CD4-positive, alpha-beta T cell treated with Interleukin-6 at 100 ng/mL for 8 hours (primary cell): Measurements from ENCODE around the gene MYPOP.
"Not testable (repeated sequence)": the region's sequence is repeated elsewhere in the genome, so short reads cannot be mapped to it uniquely, and the experiment has no call there.

ENCODE experiments used
- DNase-seq: peaks from one replicate; pipeline ENCODE4 v3.0.0-alpha.2; 2020; ENCODE audit warnings: mixed read lengths, low spot score

MYPOP gene

GRCh38 chr19:45906221-45906620 lies 3.8 kb upstream of the MYPOP start:
- no peak for DNase-seq

GRCh38 chr19:45905011-45905410 lies 2.6 kb upstream of the MYPOP start:
- no peak for DNase-seq

- peak; percentile 99 for DNase-seq
Measured at GRCh38 chr19:45902651-45903625, 525 bp upstream of the MYPOP start.

GRCh38 chr19:45901432-45901911 lies 941 bp downstream of the MYPOP start:
- DNase-seq = no peak

GRCh38 chr19:45900738-45901431 lies 1.5 kb downstream of the MYPOP start:
- no peak for DNase-seq

- no peak for DNase-seq
Measured at GRCh38 chr19:45899919-45900589, 2.4 kb downstream of the MYPOP start.

GRCh38 chr19:45899253-45899652 lies 3.2 kb downstream of the MYPOP start:
- no peak for DNase-seq

GRCh38 chr19:45897261-45897812 lies 5.1 kb downstream of the MYPOP start:
- no peak for DNase-seq

- DNase-seq = not testable (repeated sequence)
Measured at GRCh38 chr19:45895983-45896599, 6.3 kb downstream of the MYPOP start.

- DNase-seq = no peak
Measured at GRCh38 chr19:45895519-45895972, 6.9 kb downstream of the MYPOP start.

GRCh38 chr19:45890877-45891276 lies 11.5 kb downstream of the MYPOP start:
- no peak for DNase-seq

GRCh38 chr19:45889210-45889885 lies 13.1 kb downstream of the MYPOP start:
- DNase-seq = no peak

- DNase-seq = no peak
Measured at GRCh38 chr19:45887200-45887710, 15.2 kb downstream of the MYPOP start.

GRCh38 chr19:45886427-45887199 lies 15.8 kb downstream of the MYPOP start:
- DNase-seq = peak; percentile 88

GRCh38 chr19:45885556-45886426 lies 16.6 kb downstream of the MYPOP start, which contains the start of gene IRF2BP1:
TSS of gene IRF2BP1 (minus strand) at chr19:45886141. CDS start at chr19:45885774, 367 bp downstream.
- peak; percentile 88 for DNase-seq

- no peak for DNase-seq
Measured at GRCh38 chr19:45884682-45885555, 17.5 kb downstream of the MYPOP start.

- no peak for DNase-seq
Measured at GRCh38 chr19:45883881-45884681, 18.3 kb downstream of the MYPOP start.
